H1 (cell line): Measurements from ENCODE around the gene SNX20. TPM values are rescaled to one million over a fixed set of nuclear protein-coding genes. Genes with fewer than 3 reads are reported as not detected.

ENCODE experiments used
- CTCF ChIA-PET: fragments of 300-600 bp; sonication (Branson Sonifier 250); formaldehyde crosslinking; loops from one replicate; lab custom pipeline; 2021; ENCODE audit not compliant: partially characterized antibody; lab: Charles Lee
- POLR2A ChIA-PET: fragments of 300-600 bp; sonication (Branson Sonifier 250); formaldehyde crosslinking; loops from one replicate; lab custom pipeline; 2021; ENCODE audit warnings: inconsistent platforms; ENCODE audit not compliant: partially characterized antibody; lab: Charles Lee
- DNase-seq, 2 experiments: peaks; one replicate each; pipeline versions ENCODE4 v3.0.0 to v3.0.0-alpha.2; 2010 to 2022; ENCODE audit warnings: low spot score in 2 of 2, low read depth in 1 of 2, mixed read lengths in 1 of 2
- FAIRE-seq: peaks from 2 replicates; lab custom pipeline; 2011; peaks lifted over from hg19 to GRCh38; lab: Jason Lieb, UNC
- H2AFZ ChIP-seq: 2 replicates; pipeline ENCODE4 v1.8.1; 2012; ENCODE audit warnings: low read length, inconsistent platforms
- H2AK5ac ChIP-seq: 2 replicates; pipeline ENCODE4 v1.6.1; 2013; ENCODE audit warnings: low read depth, low read length
- H2BK120ac ChIP-seq: replicated peaks from 2 replicates; pipeline ENCODE3; 2013; ENCODE audit warnings: low read depth, low read length, inconsistent platforms
- H2BK12ac ChIP-seq: 2 replicates; pipeline ENCODE4 v1.6.1; 2013; ENCODE audit warnings: low read depth, low read length
- H2BK15ac ChIP-seq: 2 replicates; pipeline ENCODE4 v1.6.1; 2013; ENCODE audit warnings: low read length
- H2BK20ac ChIP-seq: 2 replicates; pipeline ENCODE4 v1.6.1; 2013; ENCODE audit warnings: low read length
- H2BK5ac ChIP-seq: 2 replicates; pipeline ENCODE4 v1.6.1; 2013; ENCODE audit warnings: low read depth, low read length
- H3K14ac ChIP-seq: 2 replicates; pipeline ENCODE4 v1.6.1; 2013; ENCODE audit warnings: inconsistent platforms; ENCODE audit not compliant: insufficient read length
- H3K18ac ChIP-seq: 2 replicates; pipeline ENCODE4 v1.6.1; 2013; ENCODE audit warnings: low read length; ENCODE audit errors: extremely low read depth
- H3K23ac ChIP-seq: 2 replicates; pipeline ENCODE4 v1.6.1; 2013; ENCODE audit warnings: inconsistent platforms; ENCODE audit not compliant: insufficient read length
- H3K23me2 ChIP-seq: 2 replicates; pipeline ENCODE4 v1.6.1; 2013; ENCODE audit warnings: low read depth, low read length
- H3K27ac ChIP-seq: 2 replicates; pipeline ENCODE4 v1.6.1; 2011; ENCODE audit warnings: low read depth, low read length, inconsistent platforms
- H3K27me3 ChIP-seq, 4 experiments: replicated peaks in 1 of 4; 1 replicate in 1 of 4; 2 replicates in 3 of 4; pipeline versions ENCODE4 v1.6.1 to v1.8.1; 2011 to 2013; ENCODE audit warnings: low read length in 3 of 4, mild to moderate bottlenecking in 3 of 4, inconsistent platforms in 2 of 4, mixed read lengths in 2 of 4, moderate library complexity in 1 of 4; ENCODE audit not compliant: control insufficient read depth in 3 of 4, insufficient read depth in 3 of 4; ENCODE audit errors: extremely low read depth in 1 of 4
- H3K36me3 ChIP-seq, 4 experiments: 2 replicates each; pipeline versions ENCODE4 v1.6.1 to v1.8.1; 2011 to 2013; ENCODE audit warnings: mild to moderate bottlenecking in 4 of 4, low read length in 3 of 4, moderate library complexity in 2 of 4, control low read depth in 1 of 4, inconsistent platforms in 1 of 4; ENCODE audit not compliant: insufficient read depth in 4 of 4, control insufficient read depth in 2 of 4
- H3K4ac ChIP-seq: replicated peaks from 2 replicates; pipeline ENCODE3; 2013; ENCODE audit warnings: low read length, low read depth, mixed read lengths, inconsistent platforms; ENCODE audit not compliant: insufficient read length
- H3K4me1 ChIP-seq, 4 experiments: replicated peaks in 1 of 4; 1 replicate in 1 of 4; 2 replicates in 3 of 4; pipeline versions ENCODE4 v1.6.1 to v1.8.1; 2011 to 2013; ENCODE audit warnings: low read length in 3 of 4, inconsistent platforms in 2 of 4, mixed read lengths in 1 of 4; ENCODE audit not compliant: insufficient read depth in 4 of 4, control insufficient read depth in 3 of 4
- H3K4me2 ChIP-seq, 2 experiments: 2 replicates each; pipeline versions ENCODE4 v1.6.1 to v1.8.1; 2011 to 2013; ENCODE audit warnings: low read depth in 2 of 2, low read length in 2 of 2, control low read depth in 1 of 2, inconsistent platforms in 1 of 2, mild to moderate bottlenecking in 1 of 2; ENCODE audit not compliant: insufficient read depth in 1 of 2
- H3K4me3 ChIP-seq, 4 experiments: fragments of 200-600, 300-600 bp in 1 of 4; sonication (generic), shearing (Covaris generic), sonication (Bioruptor Twin) in 1 of 4; 2 replicates each; pipeline versions ENCODE4 v1.5.1 to v1.8.1; 2011 to 2016; ENCODE audit warnings: low read length in 4 of 4, low read depth in 3 of 4, control low read depth in 2 of 4, inconsistent platforms in 2 of 4, mild to moderate bottlenecking in 2 of 4, mixed read lengths in 1 of 4, moderate library complexity in 1 of 4; ENCODE audit not compliant: insufficient read depth in 2 of 4; ENCODE audit errors: extremely low read depth in 1 of 4
- H3K56ac ChIP-seq: replicated peaks from 2 replicates; pipeline ENCODE3; 2013; ENCODE audit warnings: low read depth, mild to moderate bottlenecking, mixed read lengths, low read length, inconsistent platforms; ENCODE audit not compliant: insufficient read length
- H3K79me1 ChIP-seq: 2 replicates; pipeline ENCODE4 v1.6.1; 2013; ENCODE audit warnings: low read depth, low read length, control low read depth
- H3K79me2 ChIP-seq, 2 experiments: 2 replicates each; pipeline versions ENCODE4 v1.6.1 to v1.8.1; 2012 to 2013; ENCODE audit warnings: low read length in 2 of 2, mild to moderate bottlenecking in 2 of 2, inconsistent platforms in 1 of 2; ENCODE audit not compliant: insufficient read depth in 2 of 2, control insufficient read depth in 1 of 2
- H3K9ac ChIP-seq, 4 experiments: replicated peaks in 1 of 4; 1 replicate in 1 of 4; 2 replicates in 3 of 4; pipeline versions ENCODE4 v1.6.1 to v1.8.1; 2011 to 2013; ENCODE audit warnings: low read depth in 3 of 4, low read length in 3 of 4, control low read depth in 2 of 4, mild to moderate bottlenecking in 2 of 4, moderate library complexity in 2 of 4, inconsistent platforms in 1 of 4; ENCODE audit errors: extremely low read depth in 1 of 4
- H3K9me3 ChIP-seq, 2 experiments: 2 replicates each; pipeline versions ENCODE4 v1.6.1 to v1.8.1; 2012 to 2013; ENCODE audit warnings: mild to moderate bottlenecking in 2 of 2, moderate library complexity in 2 of 2, control low read depth in 1 of 2, inconsistent platforms in 1 of 2, low read depth in 1 of 2, low read length in 1 of 2, mixed read lengths in 1 of 2; ENCODE audit not compliant: insufficient read depth in 2 of 2
- H4K20me1 ChIP-seq, 2 experiments: replicated peaks in 1 of 2; 2 replicates each; pipeline versions ENCODE3 to v1.8.1; 2011 to 2013; ENCODE audit warnings: inconsistent platforms in 2 of 2, low read length in 2 of 2, mild to moderate bottlenecking in 1 of 2; ENCODE audit not compliant: insufficient read depth in 2 of 2, control insufficient read depth in 1 of 2
- H4K5ac ChIP-seq: 2 replicates; pipeline ENCODE4 v1.6.1; 2013; ENCODE audit warnings: low read length, low read depth, mixed read lengths, inconsistent platforms; ENCODE audit not compliant: insufficient read length
- H4K8ac ChIP-seq: 2 replicates; pipeline ENCODE4 v1.8.0; 2013; ENCODE audit warnings: mild to moderate bottlenecking, moderate library complexity, low read length, inconsistent platforms; ENCODE audit not compliant: insufficient read depth; ENCODE audit errors: extremely low read depth
- H4K91ac ChIP-seq: replicated peaks from 2 replicates; pipeline ENCODE3; 2013; ENCODE audit warnings: low read length, mixed read lengths, inconsistent platforms; ENCODE audit not compliant: insufficient read length
- E2F6 ChIP-seq: IDR thresholded peaks from 2 replicates; pipeline ENCODE4 v1.6.1; 2012; ENCODE audit warnings: inconsistent platforms
- JUND ChIP-seq: IDR thresholded peaks from 2 replicates; pipeline ENCODE4 v1.6.1; 2011; ENCODE audit warnings: mild to moderate bottlenecking, improper control_type of control experiment, low read length
- RXRA ChIP-seq: IDR thresholded peaks from 2 replicates; pipeline ENCODE4 v1.6.1; 2011; ENCODE audit warnings: low read depth, mild to moderate bottlenecking, low read length, moderate library complexity; ENCODE audit not compliant: insufficient read depth
- SIRT6 ChIP-seq: IDR thresholded peaks from one replicate; pipeline ENCODE4 v1.7.1; 2012; ENCODE audit warnings: low read length, inconsistent platforms
- SP2 ChIP-seq: IDR thresholded peaks from 2 replicates; pipeline ENCODE4 v1.6.1; 2012; ENCODE audit warnings: mild to moderate bottlenecking, low read length, inconsistent platforms
- SRF ChIP-seq: IDR thresholded peaks from 2 replicates; pipeline ENCODE4 v1.6.1; 2011; ENCODE audit warnings: mild to moderate bottlenecking, low read depth, low read length, moderate library complexity
- WGBS, 2 experiments: shearing (Covaris generic) in 1 of 2; methylation state at CpG; one replicate each; pipeline versions ENCODE4 v1.1.6 to v1.1.7; 2013 to 2015; ENCODE audit warnings: low lambda C conversion rate in 2 of 2, mixed read lengths in 2 of 2, inconsistent platforms in 1 of 2, low coverage in 1 of 2, missing lambda C conversion rate in 1 of 2; ENCODE audit not compliant: insufficient replicate concordance in 2 of 2, insufficient coverage in 1 of 2, insufficient read length in 1 of 2; ENCODE audit errors: extremely low coverage in 1 of 2, missing lambda C conversion rate in 1 of 2; 5-methylcytosine and 5-hydroxymethylcytosine counted together
- polyA plus RNA-seq, 7 experiments: library from polyadenylated mRNA; depleted of rRNA in 3 of 7; stranded (reverse) in 5 of 7; unstranded in 2 of 7; fragments of >200 nt in 5 of 7; fragments of 200-250 nt in 2 of 7; gene quantifications; 1 replicate in 5 of 7; 2 replicates in 1 of 7; 4 replicates in 1 of 7; pipeline versions ENCODE4 v1.2.1 to v1.2.3, GENCODE V29; 2011 to 2013; ENCODE audit warnings: missing spikeins in 2 of 7, mixed read lengths in 2 of 7
- total RNA-seq: library from RNA; stranded (reverse); fragmentation: NEBNext Ultra II Directional; extraction: Animal tissue kit (Norgen Biotek cat#: 25700); gene quantifications from 2 replicates; pipeline ENCODE4 v1.2.1, GENCODE V29; 2021

Gene SNX20
- total and polyA plus RNA-seq, 2 of the 8 experiments (the other 6 are each of a cell fraction or from before 2014, with no cell fraction given): not detected

GRCh38 chr16:50679676-50680555, 1.2 kb downstream of the SNX20 start:
- H2BK120ac ChIP-seq: no peak overlapping the region

More at GRCh38 chr16:50679676-50680555, 1.2 kb downstream of the SNX20 start:
- WGBS, 2 experiments: 82% methylated on average over 5 of the region's 6 CpGs; no CpG with 5 or more reads in 1 of the 2 experiments
- Histone ChIP-seq H3K79me1 (no peaks in the 10 kb centered on the region), H3K27me3 (no peaks in the 10 kb centered on the region), H3K79me2 (no peaks in the 10 kb centered on the region), H3K18ac (no peak overlapping the region), H2BK12ac (no peak overlapping the region), H3K56ac (no peak overlapping the region), H3K27ac (no peak overlapping the region), H3K9me3 (no peaks in the 10 kb centered on the region), H2BK15ac (no peak overlapping the region), H2BK20ac (no peak overlapping the region), H2BK5ac (no peak overlapping the region), H4K91ac (no peak overlapping the region), H3K4me2 (no peak overlapping the region), H3K4me3 (no peak overlapping the region), H3K14ac (no peak overlapping the region), H4K20me1 (no peaks in the 10 kb centered on the region), H3K9ac (no peak overlapping the region), H3K36me3 (no peaks in the 10 kb centered on the region), H3K4ac (no peak overlapping the region), H3K23ac (no peak overlapping the region), H3K23me2 (no peaks in the 10 kb centered on the region), H2AK5ac (no peak overlapping the region), H4K8ac (no peak overlapping the region), H3K4me1 (no peaks in the 10 kb centered on the region), H4K5ac (no peak overlapping the region), H2AFZ (no peak overlapping the region)
- ChIA-PET POLR2A (no interaction called here), CTCF (interaction anchor here (0.9 to 21.1 kb wide), 6 partner anchors 8 to 121 kb away, joined by 3 to 279 read pairs (median 22); no protein-coding TSS in a partner anchor)
- DNase-seq (no peak), FAIRE-seq (no peak)
- TF ChIP-seq SIRT6 (no peak), RXRA (no peak), E2F6 (no peak), SRF (no peak), JUND (no peak), SP2 (no peak)
